Stimulated activated CD8-positive, alpha-beta memory T cell treated with anti-CD3 and anti-CD28 coated beads, Interleukin-2, amount 100 ng/mL, for 1 hour (primary cell): Measurements from ENCODE around the gene NFILZ.

Source experiments
- DNase-seq, 2 donors: peaks; one replicate each; pipeline ENCODE4 v3.0.0-alpha.2; 2020; ENCODE audit warnings: low read depth in 2 of 2

The NFILZ gene

GRCh38 chr19:8629996-8630683 is at the start of gene NFILZ:
NFILZ (plus strand) TSS chr19:8630633; CDS start chr19:8676766, 46,133 bp downstream.
- no peak for DNase-seq

GRCh38 chr19:8580710-8581281 is 49.6 kb upstream of the NFILZ start:
- peak; percentile 71 to 74 for DNase-seq

GRCh38 chr19:8584965-8585893 is 45.2 kb upstream of the NFILZ start:
- DNase-seq = no peak

- peak in 1 of 2 donors; percentile 47 for DNase-seq
These were observed 44.3 kb upstream of the NFILZ start for GRCh38 chr19:8585894-8586750.

- no peak for DNase-seq
These were observed 41.2 kb upstream of the NFILZ start for GRCh38 chr19:8589177-8589714.

GRCh38 chr19:8592231-8593009 is 38.0 kb upstream of the NFILZ start:
- DNase-seq = peak; percentile 90 to 93

- no peak for DNase-seq
These were observed 36.5 kb upstream of the NFILZ start for GRCh38 chr19:8593931-8594330.

GRCh38 chr19:8595651-8596050 is 34.8 kb upstream of the NFILZ start:
- DNase-seq = no peak

GRCh38 chr19:8596168-8596567 is 34.3 kb upstream of the NFILZ start:
- DNase-seq = no peak

GRCh38 chr19:8600064-8600463 is 30.4 kb upstream of the NFILZ start:
- no peak for DNase-seq

GRCh38 chr19:8600816-8601215 is 29.6 kb upstream of the NFILZ start:
- no peak for DNase-seq

GRCh38 chr19:8601796-8602195 is 28.6 kb upstream of the NFILZ start:
- no peak for DNase-seq

GRCh38 chr19:8605514-8605913 is 24.9 kb upstream of the NFILZ start:
- no peak for DNase-seq

- no peak for DNase-seq
These were observed 23.0 kb upstream of the NFILZ start for GRCh38 chr19:8607386-8607785.

- DNase-seq = no peak
These were observed 21.5 kb upstream of the NFILZ start for GRCh38 chr19:8608941-8609278.

GRCh38 chr19:8609279-8610040 is 21.0 kb upstream of the NFILZ start:
- no peak for DNase-seq

GRCh38 chr19:8610041-8610935 is 20.1 kb upstream of the NFILZ start, which contains the start of gene ADAMTS10:
ADAMTS10 (minus strand) TSS chr19:8610715; CDS start chr19:8605710, 5,005 bp downstream.
- no peak for DNase-seq

GRCh38 chr19:8610936-8611300 is 19.5 kb upstream of the NFILZ start:
- no peak for DNase-seq

GRCh38 chr19:8611391-8611876 is 19.0 kb upstream of the NFILZ start:
- no peak for DNase-seq
